GM23338 (cell line): ENCODE data around the gene KRTAP12-3. TPM values are rescaled to one million over a fixed set of nuclear protein-coding genes. Genes with fewer than 3 reads are reported as not detected.
"Not testable (repeated sequence)": the region's sequence is repeated elsewhere in the genome, so short reads cannot be mapped to it uniquely, and the experiment has no call there.

Experiments
- ATAC-seq: fragments of 200-7000 bp; cut with Tn5 transposase; 3 replicates; pipeline ENCODE4 v1.9.1; 2020
- DNase-seq: peaks from one replicate; pipeline ENCODE4 v3.0.0-alpha.2; 2015; ENCODE audit warnings: low spot score
- H2AFZ ChIP-seq: fragments of 200-600 bp; sonication (generic); 2 replicates; pipeline ENCODE4 v1.8.0; 2016; ENCODE audit warnings: antibody characterized with exemption, mild to moderate bottlenecking, moderate library complexity
- H3F3A ChIP-seq: fragments of 200-600 bp; sonication (generic); replicated peaks from 2 replicates; pipeline ENCODE4 v1.8.0; 2017; ENCODE audit warnings: antibody characterized with exemption, mixed run types, low read depth
- H3K27ac ChIP-seq: fragments of 200-600 bp; sonication (generic); 2 replicates; pipeline ENCODE4 v1.6.1; 2016; ENCODE audit warnings: low read depth
- H3K27me3 ChIP-seq: fragments of 200-600 bp; sonication (generic); 2 replicates; pipeline ENCODE4 v1.8.0; 2016; ENCODE audit warnings: mild to moderate bottlenecking, mixed run types, moderate library complexity; ENCODE audit not compliant: insufficient read depth
- H3K36me3 ChIP-seq: fragments of 200-600 bp; sonication (generic); 2 replicates; pipeline ENCODE4 v1.8.0; 2016; ENCODE audit warnings: mild to moderate bottlenecking; ENCODE audit not compliant: insufficient read depth
- H3K4me1 ChIP-seq: fragments of 200-600 bp; sonication (generic); 2 replicates; pipeline ENCODE4 v1.8.0; 2016; ENCODE audit warnings: mild to moderate bottlenecking, moderate library complexity; ENCODE audit not compliant: insufficient read depth
- H3K4me2 ChIP-seq: fragments of 200-600 bp; sonication (generic); 2 replicates; pipeline ENCODE4 v1.7.1; 2017; ENCODE audit warnings: mixed run types
- H3K4me3 ChIP-seq: fragments of 200-600 bp; sonication (generic); 2 replicates; pipeline ENCODE4 v1.6.1; 2016; ENCODE audit warnings: mixed run types
- H3K79me2 ChIP-seq: fragments of 200-600 bp; sonication (generic); replicated peaks from 2 replicates; pipeline ENCODE4 v1.8.0; 2017; ENCODE audit warnings: mild to moderate bottlenecking; ENCODE audit not compliant: insufficient read depth
- H3K9me2 ChIP-seq: fragments of 200-600 bp; sonication (generic); 2 replicates; pipeline ENCODE4 v1.8.0; 2017; ENCODE audit not compliant: insufficient read depth
- H4K20me1 ChIP-seq: fragments of 200-600 bp; sonication (generic); replicated peaks from 2 replicates; pipeline ENCODE4 v1.8.0; 2017; ENCODE audit warnings: mild to moderate bottlenecking; ENCODE audit not compliant: insufficient read depth
- H3K27ac Mint-ChIP-seq: 2 replicates; pipeline ENCODE4 v1.8.0; 2020; ENCODE audit warnings: inconsistent platforms, mild to moderate bottlenecking, moderate library complexity, mixed read lengths
- H3K27me3 Mint-ChIP-seq: 3 replicates; pipeline ENCODE4 v1.8.0; 2022; ENCODE audit warnings: low read depth, mild to moderate bottlenecking, moderate library complexity, mixed read lengths, inconsistent platforms; ENCODE audit not compliant: insufficient read depth, poor library complexity
- H3K36me3 Mint-ChIP-seq: 3 replicates; pipeline ENCODE4 v1.8.0; 2021; ENCODE audit warnings: low read depth, mild to moderate bottlenecking, inconsistent platforms, moderate library complexity, mixed read lengths
- H3K4me1 Mint-ChIP-seq: 3 replicates; pipeline ENCODE4 v1.8.0; 2020; ENCODE audit warnings: mild to moderate bottlenecking, inconsistent platforms, mixed read lengths
- H3K4me3 Mint-ChIP-seq: 3 replicates; pipeline ENCODE4 v1.8.0; 2021; ENCODE audit warnings: moderate library complexity, mild to moderate bottlenecking, inconsistent platforms, mixed read lengths
- H3K9me3 Mint-ChIP-seq: 3 replicates; pipeline ENCODE4 v1.8.0; 2020; ENCODE audit warnings: moderate library complexity, mild to moderate bottlenecking, inconsistent platforms, mixed read lengths
- CREB1 ChIP-seq: fragments of 250-450 bp; sonication (Bioruptor Pico); IDR thresholded peaks from 2 replicates; pipeline ENCODE4 v1.5.0; 2020; ENCODE audit warnings: low read depth, mild to moderate bottlenecking, moderate library complexity
- EZH2phosphoT487 ChIP-seq: fragments of 200-600 bp; sonication (generic); IDR thresholded peaks from one replicate; pipeline ENCODE4 v1.8.1; 2018; ENCODE audit warnings: antibody characterized with exemption; ENCODE audit not compliant: unreplicated experiment
- NANOG ChIP-seq: IDR thresholded peaks from 2 replicates; pipeline ENCODE4 v1.6.1; 2016; ENCODE audit warnings: antibody characterized with exemption, borderline replicate concordance
- POLR2AphosphoS5 ChIP-seq: IDR thresholded peaks from 2 replicates; pipeline ENCODE4 v1.6.1; 2016; ENCODE audit warnings: antibody characterized with exemption, low read depth
- ZNF331 ChIP-seq: fragments of 250-450 bp; sonication (Bioruptor Pico); IDR thresholded peaks from 2 replicates; pipeline ENCODE4 v1.5.0; 2020; ENCODE audit warnings: low read depth, mild to moderate bottlenecking, moderate library complexity
- polyA plus RNA-seq: library from polyadenylated mRNA; unstranded; fragments of >200 nt; fragmentation: Nextera tagmentation; extraction: Ambion mirVana; gene quantifications from 2 replicates; pipeline ENCODE4 v1.2.1, GENCODE V29; 2016
- total RNA-seq: library from RNA; depleted of rRNA; stranded (reverse); fragments of >200 nt; shearing (Covaris generic); gene quantifications from 2 replicates; pipeline ENCODE4 v1.2.3, GENCODE V29; 2014
- TF ChIP-seq, protein P1 (sequence below): IDR thresholded peaks from one replicate; pipeline ENCODE4 v1.6.1; 2018; ENCODE audit warnings: antibody characterized with exemption; ENCODE audit not compliant: unreplicated experiment
- TF ChIP-seq, protein P2 (sequence below), 2 experiments: fragments of 200-600 bp in 1 of 2; sonication (generic) in 1 of 2; conservative IDR thresholded peaks; 2 replicates each; pipeline versions ENCODE4 v1.5.1 to v1.6.1; 2016 to 2017; ENCODE audit warnings: antibody characterized with exemption in 2 of 2, low read depth in 2 of 2, mild to moderate bottlenecking in 2 of 2, moderate library complexity in 1 of 2

KRTAP12-3 gene
- total and polyA plus RNA-seq, 2 experiments from 2014 or later, result not detected

DNA sequence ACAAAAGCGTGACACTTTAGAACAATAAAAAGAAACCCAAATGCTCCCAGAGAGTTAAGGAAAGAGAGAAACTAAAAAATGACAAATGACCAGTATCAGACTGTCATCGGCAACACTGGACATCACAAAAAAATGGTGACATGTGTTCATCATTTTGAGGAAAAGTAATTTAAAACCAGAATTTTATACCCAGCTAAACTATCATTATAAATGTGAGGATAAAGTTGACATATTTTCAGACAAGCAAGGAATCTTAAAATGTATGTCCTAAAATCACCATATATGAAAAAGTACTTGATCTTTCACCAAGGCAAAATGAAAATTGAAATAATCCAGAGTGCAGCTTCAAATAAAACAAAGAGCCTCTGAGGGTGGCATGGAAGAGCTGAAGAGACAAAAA lies 12.9 kb upstream of the KRTAP12-3 start:
- Histone ChIP-seq H3K36me3 (no peaks in the 10 kb centered on the region), H2AFZ (no peak overlapping the region), H3F3A (no peaks in the 10 kb centered on the region), H3K4me3 (no peak overlapping the region), H3K4me1 (no peaks in the 10 kb centered on the region), H3K79me2 (no peaks in the 10 kb centered on the region), H3K27me3 (no peaks in the 10 kb centered on the region), H3K4me2 (no peak overlapping the region), H3K27ac (no peak overlapping the region), H4K20me1 (no peaks in the 10 kb centered on the region), H3K9me2 (no peaks in the 10 kb centered on the region)
- TF ChIP-seq, protein P1, sequence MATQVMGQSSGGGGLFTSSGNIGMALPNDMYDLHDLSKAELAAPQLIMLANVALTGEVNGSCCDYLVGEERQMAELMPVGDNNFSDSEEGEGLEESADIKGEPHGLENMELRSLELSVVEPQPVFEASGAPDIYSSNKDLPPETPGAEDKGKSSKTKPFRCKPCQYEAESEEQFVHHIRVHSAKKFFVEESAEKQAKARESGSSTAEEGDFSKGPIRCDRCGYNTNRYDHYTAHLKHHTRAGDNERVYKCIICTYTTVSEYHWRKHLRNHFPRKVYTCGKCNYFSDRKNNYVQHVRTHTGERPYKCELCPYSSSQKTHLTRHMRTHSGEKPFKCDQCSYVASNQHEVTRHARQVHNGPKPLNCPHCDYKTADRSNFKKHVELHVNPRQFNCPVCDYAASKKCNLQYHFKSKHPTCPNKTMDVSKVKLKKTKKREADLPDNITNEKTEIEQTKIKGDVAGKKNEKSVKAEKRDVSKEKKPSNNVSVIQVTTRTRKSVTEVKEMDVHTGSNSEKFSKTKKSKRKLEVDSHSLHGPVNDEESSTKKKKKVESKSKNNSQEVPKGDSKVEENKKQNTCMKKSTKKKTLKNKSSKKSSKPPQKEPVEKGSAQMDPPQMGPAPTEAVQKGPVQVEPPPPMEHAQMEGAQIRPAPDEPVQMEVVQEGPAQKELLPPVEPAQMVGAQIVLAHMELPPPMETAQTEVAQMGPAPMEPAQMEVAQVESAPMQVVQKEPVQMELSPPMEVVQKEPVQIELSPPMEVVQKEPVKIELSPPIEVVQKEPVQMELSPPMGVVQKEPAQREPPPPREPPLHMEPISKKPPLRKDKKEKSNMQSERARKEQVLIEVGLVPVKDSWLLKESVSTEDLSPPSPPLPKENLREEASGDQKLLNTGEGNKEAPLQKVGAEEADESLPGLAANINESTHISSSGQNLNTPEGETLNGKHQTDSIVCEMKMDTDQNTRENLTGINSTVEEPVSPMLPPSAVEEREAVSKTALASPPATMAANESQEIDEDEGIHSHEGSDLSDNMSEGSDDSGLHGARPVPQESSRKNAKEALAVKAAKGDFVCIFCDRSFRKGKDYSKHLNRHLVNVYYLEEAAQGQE, result no peak
- TF ChIP-seq, protein P2, sequence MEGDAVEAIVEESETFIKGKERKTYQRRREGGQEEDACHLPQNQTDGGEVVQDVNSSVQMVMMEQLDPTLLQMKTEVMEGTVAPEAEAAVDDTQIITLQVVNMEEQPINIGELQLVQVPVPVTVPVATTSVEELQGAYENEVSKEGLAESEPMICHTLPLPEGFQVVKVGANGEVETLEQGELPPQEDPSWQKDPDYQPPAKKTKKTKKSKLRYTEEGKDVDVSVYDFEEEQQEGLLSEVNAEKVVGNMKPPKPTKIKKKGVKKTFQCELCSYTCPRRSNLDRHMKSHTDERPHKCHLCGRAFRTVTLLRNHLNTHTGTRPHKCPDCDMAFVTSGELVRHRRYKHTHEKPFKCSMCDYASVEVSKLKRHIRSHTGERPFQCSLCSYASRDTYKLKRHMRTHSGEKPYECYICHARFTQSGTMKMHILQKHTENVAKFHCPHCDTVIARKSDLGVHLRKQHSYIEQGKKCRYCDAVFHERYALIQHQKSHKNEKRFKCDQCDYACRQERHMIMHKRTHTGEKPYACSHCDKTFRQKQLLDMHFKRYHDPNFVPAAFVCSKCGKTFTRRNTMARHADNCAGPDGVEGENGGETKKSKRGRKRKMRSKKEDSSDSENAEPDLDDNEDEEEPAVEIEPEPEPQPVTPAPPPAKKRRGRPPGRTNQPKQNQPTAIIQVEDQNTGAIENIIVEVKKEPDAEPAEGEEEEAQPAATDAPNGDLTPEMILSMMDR (conservative IDR thresholded peaks at IDR 0.05; ENCODE audit: low read depth in 2 of 2), result no peak
- peaks cover 30% of the 10 kb centered on the region for H3K9me3 Mint-ChIP-seq
- DNase-seq, result no peak
- peaks cover 8% of the 10 kb centered on the region; the same call in 2 of the 3 replicates for H3K36me3 Mint-ChIP-seq
- ATAC-seq, result no peak
- no peak overlapping the region for H3K4me3 Mint-ChIP-seq
- peaks cover 10% of the 10 kb centered on the region for H3K4me1 Mint-ChIP-seq
- H3K27ac Mint-ChIP-seq, result no peak overlapping the region
- H3K27me3 Mint-ChIP-seq, result peaks cover 3% of the 10 kb centered on the region

DNA sequence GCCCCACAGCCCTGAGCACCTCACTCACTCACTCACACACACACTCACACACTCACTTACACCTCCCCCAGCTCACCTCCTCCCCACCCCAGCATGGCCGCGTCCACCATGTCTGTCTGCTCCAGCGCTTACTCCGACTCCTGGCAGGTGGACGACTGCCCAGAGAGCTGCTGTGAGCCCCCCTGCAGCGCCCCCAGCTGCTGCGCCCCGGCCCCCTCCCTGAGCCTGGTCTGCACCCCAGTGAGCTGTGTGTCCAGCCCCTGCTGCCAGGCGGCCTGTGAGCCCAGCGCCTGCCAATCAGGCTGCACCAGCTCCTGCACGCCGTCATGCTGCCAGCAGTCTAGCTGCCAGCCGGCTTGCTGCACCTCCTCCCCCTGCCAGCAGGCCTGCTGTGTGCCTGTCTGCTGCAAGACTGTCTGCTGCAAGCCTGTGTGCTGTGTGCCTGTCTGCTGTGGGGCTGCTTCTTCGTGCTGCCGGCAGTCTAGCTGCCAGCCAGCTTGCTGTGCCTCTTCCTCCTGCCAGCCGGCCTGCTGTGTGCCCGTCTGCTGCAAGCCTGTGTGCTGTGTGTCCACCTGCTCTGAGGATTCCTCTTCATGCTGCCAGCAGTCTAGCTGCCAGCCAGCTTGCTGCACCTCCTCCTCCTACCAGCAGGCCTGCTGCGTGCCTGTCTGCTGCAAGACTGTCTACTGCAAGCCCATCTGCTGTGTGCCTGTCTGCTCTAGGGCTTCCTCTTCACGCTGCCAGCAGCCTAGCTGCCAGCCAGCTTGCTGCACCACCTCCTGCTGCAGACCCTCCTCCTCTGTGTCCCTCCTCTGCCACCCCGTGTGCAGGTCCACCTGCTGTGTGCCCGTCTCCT lies 11.1 kb upstream of the KRTAP12-3 start, which contains the start of gene KRTAP10-11:
Gene KRTAP10-11 (plus strand): TSS at position 49 of the 856 bp plus-strand sequence. CDS start 45 bp downstream, at position 94.
- not testable (repeated sequence) for H3K27me3 ChIP-seq, H3F3A ChIP-seq, H3K4me1 Mint-ChIP-seq, H4K20me1 ChIP-seq, H3K4me2 ChIP-seq, DNase-seq, H3K36me3 ChIP-seq, H3K27me3 Mint-ChIP-seq, H2AFZ ChIP-seq, H3K27ac ChIP-seq, H3K79me2 ChIP-seq, H3K9me2 ChIP-seq, H3K4me3 ChIP-seq, H3K36me3 Mint-ChIP-seq, H3K27ac Mint-ChIP-seq, H3K4me3 Mint-ChIP-seq, H3K4me1 ChIP-seq
- peak; percentile 19; the same call in 1 of the 3 replicates for ATAC-seq
- peaks cover 17% of the 10 kb centered on the region for H3K9me3 Mint-ChIP-seq

DNA sequence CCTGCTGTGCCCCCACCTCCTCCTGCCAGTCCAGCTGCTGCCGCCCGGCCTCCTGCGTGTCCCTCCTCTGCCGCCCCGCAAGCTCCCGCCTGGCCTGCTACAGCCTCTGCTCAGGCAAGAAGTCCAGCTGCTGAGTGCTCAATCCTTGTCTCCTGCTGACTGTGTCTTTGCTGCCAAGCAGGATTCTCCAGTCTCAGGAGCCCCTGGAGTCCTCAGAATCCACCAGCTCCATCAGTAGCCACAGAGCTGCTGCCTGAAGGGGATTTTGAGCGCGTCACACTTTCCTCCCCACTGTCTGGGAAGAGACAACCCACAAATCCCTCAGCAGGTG lies 10.5 kb upstream of the KRTAP12-3 start:
- Histone ChIP-seq H3K4me2 (no peak overlapping the region), H3K79me2 (no peaks in the 10 kb centered on the region), H3F3A (no peaks in the 10 kb centered on the region), H4K20me1 (no peaks in the 10 kb centered on the region), H3K27ac (no peak overlapping the region), H3K4me1 (no peaks in the 10 kb centered on the region), H3K27me3 (no peaks in the 10 kb centered on the region), H3K36me3 (no peaks in the 10 kb centered on the region), H3K4me3 (no peak overlapping the region), H2AFZ (no peak overlapping the region), H3K9me2 (no peaks in the 10 kb centered on the region)
- DNase-seq (no peak), ATAC-seq (peak; percentile 42)
- Mint-ChIP-seq H3K27me3 (peaks cover 9% of the 10 kb centered on the region), H3K27ac (no peak overlapping the region), H3K4me1 (peaks cover 10% of the 10 kb centered on the region), H3K9me3 (peaks cover 16% of the 10 kb centered on the region), H3K4me3 (no peak overlapping the region), H3K36me3 (peaks cover 8% of the 10 kb centered on the region; the same call in 1 of the 3 replicates)
- TF ChIP-seq NANOG, result no peak
- TF ChIP-seq ZNF331 (CRISPR knock-in tag), result no peak
- TF ChIP-seq, protein P1, result no peak
- no peak for TF ChIP-seq EZH2phosphoT487
- no peak for TF ChIP-seq CREB1 (CRISPR knock-in tag)
- TF ChIP-seq POLR2AphosphoS5, result no peak
